ENCODE data around the gene ADPRM.
"Not testable (repeated sequence)": the region's sequence is repeated elsewhere in the genome, so short reads cannot be mapped to it uniquely, and the experiment has no call there.

ADPRM gene

GRCh38 chr17:10728331-10728892 lies 31.0 kb downstream of the ADPRM start:
- CTCF ChIA-PET = no interaction called here
- H3K27ac ChIP-seq = no peak overlapping the region
- no peak for TF ChIP-seq CTCF (conservative IDR thresholded peaks at IDR 0.05; ENCODE audit: low read depth)
- DNase-seq (ENCODE audit: low spot score) = no peak
- POLR2A ChIA-PET (ENCODE audit: low non-redundant PET) = no interaction called here

GRCh38 chr17:10729334-10730193 lies 32.2 kb downstream of the ADPRM start, which contains the start of gene TMEM220:
TMEM220 (minus strand) TSS chr17:10730023; CDS start chr17:10729851, 172 bp downstream.
- no peak for TF ChIP-seq CTCF (conservative IDR thresholded peaks at IDR 0.05; ENCODE audit: low read depth)
- DNase-seq (ENCODE audit: low spot score) = no peak
- no peak within 1 kb of the TSS for H3K27ac ChIP-seq
- POLR2A ChIA-PET (ENCODE audit: low non-redundant PET) = interaction anchor here (0.5 kb wide), 1 partner anchor 111 kb away, joined by 3 read pairs; no protein-coding TSS in a partner anchor
- CTCF ChIA-PET = interaction anchor here (0.6 to 0.7 kb wide), 2 partner anchors 11 to 85 kb away, joined by 3 to 4 read pairs; no protein-coding TSS in a partner anchor

GRCh38 chr17:10730247-10730646 lies 32.9 kb downstream of the ADPRM start:
- DNase-seq (ENCODE audit: low spot score); POLR2A ChIA-PET (ENCODE audit: low non-redundant PET); H3K27ac ChIP-seq: not testable (repeated sequence)
- CTCF ChIA-PET = interaction anchor here (0.6 kb wide), 1 partner anchor 86 kb away, joined by 3 read pairs; no protein-coding TSS in a partner anchor

GRCh38 chr17:10731408-10731879 lies 34.0 kb downstream of the ADPRM start:
- DNase-seq (ENCODE audit: low spot score) = no peak
- H3K27ac ChIP-seq = no peak overlapping the region
- ChIA-PET POLR2A (ENCODE audit: low non-redundant PET) (no interaction called here), CTCF (interaction anchor here (0.5 kb wide), 1 partner anchor 60 kb away, joined by 4 read pairs; no protein-coding TSS in a partner anchor)
- no peak for TF ChIP-seq CTCF (conservative IDR thresholded peaks at IDR 0.05; ENCODE audit: low read depth)

GRCh38 chr17:10732121-10732520 lies 34.7 kb downstream of the ADPRM start:
- POLR2A ChIA-PET (ENCODE audit: low non-redundant PET); CTCF ChIA-PET; DNase-seq (ENCODE audit: low spot score); H3K27ac ChIP-seq: not testable (repeated sequence)

GRCh38 chr17:10733666-10734065 lies 36.3 kb downstream of the ADPRM start:
- POLR2A ChIA-PET (ENCODE audit: low non-redundant PET) = no interaction called here
- TF ChIP-seq CTCF (conservative IDR thresholded peaks at IDR 0.05; ENCODE audit: low read depth) = no peak
- CTCF ChIA-PET = no interaction called here

GRCh38 chr17:10735251-10735650 lies 37.9 kb downstream of the ADPRM start:
- ChIA-PET POLR2A (ENCODE audit: low non-redundant PET) (no interaction called here), CTCF (interaction anchor here (0.7 kb wide), 1 partner anchor 110 kb away, joined by 4 read pairs; no protein-coding TSS in a partner anchor)
- no peak for TF ChIP-seq CTCF (conservative IDR thresholded peaks at IDR 0.05; ENCODE audit: low read depth)
- DNase-seq (ENCODE audit: low spot score) = no peak
- H3K27ac ChIP-seq = no peak overlapping the region

More at GRCh38 chr17:10733666-10734065, 36.3 kb downstream of the ADPRM start:
- H3K27ac ChIP-seq = no peak overlapping the region
- DNase-seq (ENCODE audit: low spot score) = no peak
